H9 (cell line): ENCODE data around the gene TDRD7. TPM values are rescaled to one million over a fixed set of nuclear protein-coding genes. Genes with fewer than 3 reads are reported as not detected.

Experiments
- DNase-seq: peaks from one replicate; pipeline ENCODE4 v3.0.0-alpha.2; 2017
- H2AFZ ChIP-seq: one replicate; pipeline ENCODE4 v1.6.1; 2013; ENCODE audit warnings: mild to moderate bottlenecking, low read length, control low read depth, moderate library complexity
- H2AK5ac ChIP-seq: 2 replicates; pipeline ENCODE4 v1.6.1; 2013; ENCODE audit warnings: low read length, control low read depth, mixed read lengths; ENCODE audit not compliant: insufficient read length
- H2BK120ac ChIP-seq: one replicate; pipeline ENCODE4 v1.6.1; 2013; ENCODE audit warnings: low read depth, mild to moderate bottlenecking, low read length, control low read depth, inconsistent platforms; ENCODE audit not compliant: poor library complexity, severe bottlenecking
- H2BK12ac ChIP-seq: 2 replicates; pipeline ENCODE4 v1.6.1; 2013; ENCODE audit warnings: low read length, control low read depth, mixed read lengths, low read depth; ENCODE audit not compliant: insufficient read length
- H2BK15ac ChIP-seq: 2 replicates; pipeline ENCODE4 v1.6.1; 2013; ENCODE audit warnings: low read depth, low read length, control low read depth
- H2BK20ac ChIP-seq: one replicate; pipeline ENCODE4 v1.6.1; 2013; ENCODE audit warnings: low read depth, mild to moderate bottlenecking, low read length, control low read depth, inconsistent platforms; ENCODE audit not compliant: poor library complexity, severe bottlenecking
- H2BK5ac ChIP-seq: 2 replicates; pipeline ENCODE4 v1.6.1; 2013; ENCODE audit warnings: low read length, control low read depth, mixed read lengths; ENCODE audit not compliant: insufficient read length
- H3K14ac ChIP-seq: 2 replicates; pipeline ENCODE4 v1.6.1; 2013; ENCODE audit warnings: low read length, control low read depth; ENCODE audit not compliant: insufficient read depth
- H3K18ac ChIP-seq: 2 replicates; pipeline ENCODE4 v1.6.1; 2013; ENCODE audit warnings: low read depth, mild to moderate bottlenecking, mixed read lengths, low read length, control low read depth; ENCODE audit not compliant: insufficient read length
- H3K23ac ChIP-seq: 2 replicates; pipeline ENCODE4 v1.6.1; 2013; ENCODE audit warnings: low read length, control low read depth, mixed read lengths, low read depth; ENCODE audit not compliant: insufficient read length
- H3K23me2 ChIP-seq: 2 replicates; pipeline ENCODE4 v1.6.1; 2013; ENCODE audit warnings: low read depth, mild to moderate bottlenecking, mixed read lengths, low read length, control low read depth; ENCODE audit not compliant: insufficient read length, poor library complexity, severe bottlenecking
- H3K27ac ChIP-seq: 2 replicates; pipeline ENCODE4 v1.5.1; 2013; ENCODE audit warnings: low read length, control low read depth, mixed read lengths, low read depth; ENCODE audit not compliant: insufficient read length
- H3K27me3 ChIP-seq: 2 replicates; pipeline ENCODE4 v1.6.1; 2013; ENCODE audit warnings: low read length, control low read depth, inconsistent platforms; ENCODE audit not compliant: insufficient read depth
- H3K4ac ChIP-seq: 2 replicates; pipeline ENCODE4 v1.6.1; 2013; ENCODE audit warnings: low read depth, mild to moderate bottlenecking, control low read depth, inconsistent platforms, low read length, moderate library complexity
- H3K4me1 ChIP-seq: 2 replicates; pipeline ENCODE4 v1.6.1; 2013; ENCODE audit warnings: low read length, control low read depth, inconsistent platforms; ENCODE audit not compliant: insufficient read depth
- H3K4me2 ChIP-seq: 2 replicates; pipeline ENCODE4 v1.6.1; 2013; ENCODE audit warnings: low read length, control low read depth, mixed read lengths; ENCODE audit not compliant: insufficient read length, insufficient read depth
- H3K56ac ChIP-seq: 2 replicates; pipeline ENCODE4 v1.6.1; 2013; ENCODE audit warnings: low read depth, mild to moderate bottlenecking, mixed read lengths, low read length, control low read depth; ENCODE audit not compliant: insufficient read length
- H3K79me1 ChIP-seq: 2 replicates; pipeline ENCODE4 v1.6.1; 2013; ENCODE audit warnings: low read depth, mild to moderate bottlenecking, moderate library complexity, low read length, control low read depth, inconsistent platforms; ENCODE audit not compliant: insufficient read depth, poor library complexity, severe bottlenecking
- H3K79me2 ChIP-seq: 2 replicates; pipeline ENCODE4 v1.6.1; 2013; ENCODE audit warnings: low read length, control low read depth, inconsistent platforms; ENCODE audit not compliant: insufficient read depth
- H3K9ac ChIP-seq: 2 replicates; pipeline ENCODE4 v1.6.1; 2013; ENCODE audit warnings: low read length, control low read depth, mixed read lengths; ENCODE audit not compliant: insufficient read length; ENCODE audit errors: extremely low read depth
- H3K9me3 ChIP-seq: one replicate; pipeline ENCODE4 v1.6.1; 2013; ENCODE audit warnings: low read depth, low read length, inconsistent platforms; ENCODE audit not compliant: control insufficient read depth
- H3T11ph ChIP-seq: one replicate; pipeline ENCODE4 v1.6.1; 2013; ENCODE audit warnings: mild to moderate bottlenecking, low read length, control low read depth, inconsistent platforms
- H4K20me1 ChIP-seq: one replicate; pipeline ENCODE4 v1.6.1; 2013; ENCODE audit not compliant: control insufficient read depth, insufficient read length, insufficient read depth
- H4K5ac ChIP-seq: 2 replicates; pipeline ENCODE4 v1.6.1; 2013; ENCODE audit warnings: low read depth, mild to moderate bottlenecking, mixed read lengths, low read length, control low read depth; ENCODE audit not compliant: insufficient read length
- H4K8ac ChIP-seq: replicated peaks from 2 replicates; pipeline ENCODE4 v1.6.1; 2013; ENCODE audit warnings: low read length, control low read depth, mixed read lengths, low read depth; ENCODE audit not compliant: insufficient read length
- H4K91ac ChIP-seq: 2 replicates; pipeline ENCODE4 v1.6.1; 2013; ENCODE audit warnings: low read depth, mild to moderate bottlenecking, moderate library complexity, mixed read lengths, low read length, control low read depth; ENCODE audit not compliant: insufficient read length
- H3K27ac Mint-ChIP-seq, 3 experiments: 2 replicates in 2 of 3; 3 replicates in 1 of 3; pipeline ENCODE4 v1.8.0; 2020 to 2021; ENCODE audit warnings: mixed read lengths in 3 of 3, mild to moderate bottlenecking in 1 of 3, moderate library complexity in 1 of 3
- H3K27me3 Mint-ChIP-seq: 2 replicates; pipeline ENCODE4 v1.8.0; 2021; ENCODE audit warnings: low read depth, mild to moderate bottlenecking, moderate library complexity, mixed read lengths
- H3K36me3 Mint-ChIP-seq, 3 experiments: 2 replicates in 2 of 3; 3 replicates in 1 of 3; pipeline ENCODE4 v1.8.0; 2020 to 2021; ENCODE audit warnings: low read depth in 3 of 3, mixed read lengths in 3 of 3; ENCODE audit not compliant: insufficient read depth in 1 of 3
- H3K4me1 Mint-ChIP-seq, 2 experiments: 2 replicates each; pipeline ENCODE4 v1.8.0; 2020; ENCODE audit warnings: mixed read lengths in 2 of 2
- H3K4me3 Mint-ChIP-seq, 2 experiments: 2 replicates in 1 of 2; 3 replicates in 1 of 2; pipeline ENCODE4 v1.8.0; 2020 to 2021; ENCODE audit warnings: mild to moderate bottlenecking in 2 of 2, mixed read lengths in 2 of 2, moderate library complexity in 1 of 2
- H3K9me3 Mint-ChIP-seq, 2 experiments: 2 replicates in 1 of 2; 3 replicates in 1 of 2; pipeline ENCODE4 v1.8.0; 2020; ENCODE audit warnings: mild to moderate bottlenecking in 2 of 2, mixed read lengths in 2 of 2, moderate library complexity in 1 of 2
- WGBS: extraction: QIAGEN DNeasy Blood & Tissue Kit; methylation state at CpG from one replicate; pipeline ENCODE4 v1.1.7; 2013; ENCODE audit warnings: missing lambda C conversion rate, low lambda C conversion rate, mixed read lengths; ENCODE audit not compliant: insufficient read length; ENCODE audit errors: extremely low coverage; 5-methylcytosine and 5-hydroxymethylcytosine counted together
- total RNA-seq: library from RNA; stranded (reverse); gene quantifications from 2 replicates; pipeline ENCODE4 v1.2.1, GENCODE V29; 2021
- TF ChIP-seq, protein P1 (sequence below): fragments of 200-600 bp; sonication (generic); conservative IDR thresholded peaks from 3 replicates; pipeline ENCODE4 v1.8.0; 2021; ENCODE audit warnings: antibody characterized with exemption, mild to moderate bottlenecking

TDRD7 gene
- total RNA-seq, 1 experiment from 2014 or later, result 5.1 TPM

DNA sequence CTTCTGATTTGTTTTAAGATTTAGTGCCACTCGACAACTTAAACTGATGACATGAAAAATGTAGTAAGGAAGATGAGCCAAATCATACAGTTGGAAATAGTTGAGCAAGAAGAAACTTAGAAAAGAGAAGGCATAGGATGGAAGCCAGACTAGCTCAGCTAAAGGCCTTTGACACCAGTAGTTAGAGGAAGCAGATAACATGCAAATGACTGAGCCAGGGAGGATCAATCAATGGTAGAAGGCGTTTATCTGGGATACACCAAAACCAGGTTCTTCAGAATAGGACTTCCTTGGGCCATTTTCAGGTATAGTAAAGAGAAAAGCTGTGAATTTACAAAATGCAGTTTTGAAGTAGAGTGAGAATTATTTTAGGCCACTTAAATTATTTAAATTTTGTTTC, 3.2 kb downstream of the TDRD7 start:
- H4K20me1 ChIP-seq, result no peaks in the 10 kb centered on the region
- H3K4me3 Mint-ChIP-seq, result no peak overlapping the region
- H2BK20ac ChIP-seq, result no peak overlapping the region
- peaks cover 8 to 22% of the 10 kb centered on the region in 2 experiments for H3K4me1 Mint-ChIP-seq
- no peak overlapping the region for H3K27ac ChIP-seq
- no peak overlapping the region for H2BK12ac ChIP-seq
- no peak overlapping the region for H3K27ac Mint-ChIP-seq
- peaks cover 2% of the 10 kb centered on the region; the same call in 1 of the 2 replicates for H3K4me1 ChIP-seq
- no peak overlapping the region for H3T11ph ChIP-seq
- H3K56ac ChIP-seq, result no peak overlapping the region
- no peaks in the 10 kb centered on the region; a peak in 1 of 7 replicates for H3K36me3 Mint-ChIP-seq
- no peaks in the 10 kb centered on the region for H3K23me2 ChIP-seq
- H3K9me3 Mint-ChIP-seq, result no peaks in the 10 kb centered on the region
- no peak overlapping the region for H3K4me2 ChIP-seq
- no peak overlapping the region for H3K4ac ChIP-seq
- no peak overlapping the region for H3K9ac ChIP-seq
- no peaks in the 10 kb centered on the region; the same call in 1 of the 2 replicates for H3K27me3 ChIP-seq
- no peak overlapping the region for H4K8ac ChIP-seq
- H3K79me1 ChIP-seq, result no peaks in the 10 kb centered on the region
- no peak for DNase-seq
- peaks cover 28% of the 10 kb centered on the region for H3K27me3 Mint-ChIP-seq
- no peak overlapping the region for H3K14ac ChIP-seq
- TF ChIP-seq, protein P1, sequence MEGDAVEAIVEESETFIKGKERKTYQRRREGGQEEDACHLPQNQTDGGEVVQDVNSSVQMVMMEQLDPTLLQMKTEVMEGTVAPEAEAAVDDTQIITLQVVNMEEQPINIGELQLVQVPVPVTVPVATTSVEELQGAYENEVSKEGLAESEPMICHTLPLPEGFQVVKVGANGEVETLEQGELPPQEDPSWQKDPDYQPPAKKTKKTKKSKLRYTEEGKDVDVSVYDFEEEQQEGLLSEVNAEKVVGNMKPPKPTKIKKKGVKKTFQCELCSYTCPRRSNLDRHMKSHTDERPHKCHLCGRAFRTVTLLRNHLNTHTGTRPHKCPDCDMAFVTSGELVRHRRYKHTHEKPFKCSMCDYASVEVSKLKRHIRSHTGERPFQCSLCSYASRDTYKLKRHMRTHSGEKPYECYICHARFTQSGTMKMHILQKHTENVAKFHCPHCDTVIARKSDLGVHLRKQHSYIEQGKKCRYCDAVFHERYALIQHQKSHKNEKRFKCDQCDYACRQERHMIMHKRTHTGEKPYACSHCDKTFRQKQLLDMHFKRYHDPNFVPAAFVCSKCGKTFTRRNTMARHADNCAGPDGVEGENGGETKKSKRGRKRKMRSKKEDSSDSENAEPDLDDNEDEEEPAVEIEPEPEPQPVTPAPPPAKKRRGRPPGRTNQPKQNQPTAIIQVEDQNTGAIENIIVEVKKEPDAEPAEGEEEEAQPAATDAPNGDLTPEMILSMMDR, result no peak
- H2BK5ac ChIP-seq, result no peak overlapping the region
- H4K5ac ChIP-seq, result no peak overlapping the region
- H2AFZ ChIP-seq, result no peak overlapping the region
- no peak overlapping the region for H3K23ac ChIP-seq
- H3K9me3 ChIP-seq, result no peaks in the 10 kb centered on the region
- H2BK15ac ChIP-seq, result no peak overlapping the region
- no peak overlapping the region for H3K18ac ChIP-seq
- no peak overlapping the region for H4K91ac ChIP-seq
- no peak overlapping the region for H2BK120ac ChIP-seq
- H2AK5ac ChIP-seq, result no peak overlapping the region
- no peaks in the 10 kb centered on the region for H3K79me2 ChIP-seq
- WGBS, result no CpG with 5 or more reads among the region's 2 CpGs
